K562 (cell line): ENCODE data around the gene PAIP2. TPM values are rescaled to one million over a fixed set of nuclear protein-coding genes. Genes with fewer than 3 reads are reported as not detected.

Source experiments
- CEBPB ChIP-seq: fragments of 450-650 bp; IDR thresholded peaks from 2 replicates; pipeline ENCODE4 v1.6.1; 2016; ENCODE audit warnings: missing genetic modification characterization, missing compliant biosample characterization
- ERF ChIP-seq: fragments of 450-650 bp; formaldehyde crosslinking; IDR thresholded peaks from 2 replicates; pipeline ENCODE4 v1.4.0; 2020; ENCODE audit warnings: mild to moderate bottlenecking, mixed read lengths
- ETV1 ChIP-seq: fragments of 450-650 bp; conservative IDR thresholded peaks from 2 replicates; pipeline ENCODE4 v1.6.1; 2016; ENCODE audit warnings: missing genetic modification characterization, control low read depth, low read depth, missing compliant biosample characterization
- FOXP4 ChIP-seq: sonication (generic); formaldehyde crosslinking; IDR thresholded peaks from 2 replicates; pipeline ENCODE4 v1.8.0; 2022; ENCODE audit warnings: mild to moderate bottlenecking, missing genetic modification reagents, borderline replicate concordance
- GABPB1 ChIP-seq: sonication (generic); formaldehyde crosslinking; IDR thresholded peaks from 2 replicates; pipeline ENCODE4 v1.8.0; 2022; ENCODE audit warnings: mild to moderate bottlenecking, missing genetic modification reagents
- HDAC1 ChIP-seq, 2 experiments: fragments of 450-650 bp; IDR thresholded peaks; 2 replicates each; pipeline ENCODE4 v1.6.1; 2016 to 2017; ENCODE audit warnings: inconsistent platforms in 1 of 2, mild to moderate bottlenecking in 1 of 2, moderate library complexity in 1 of 2
- MIER1 ChIP-seq: fragments of 450-650 bp; IDR thresholded peaks from 2 replicates; pipeline ENCODE4 v1.6.1; 2016; ENCODE audit warnings: antibody characterized with exemption, mild to moderate bottlenecking, low read depth
- MTA3 ChIP-seq: fragments of 450-650 bp; formaldehyde crosslinking; IDR thresholded peaks from 2 replicates; pipeline ENCODE4 v1.6.1; 2017; ENCODE audit warnings: mild to moderate bottlenecking, borderline replicate concordance
- NCOA2 ChIP-seq, 2 experiments: fragments of 450-650 bp; IDR thresholded peaks; 2 replicates each; pipeline ENCODE4 v1.6.1; 2018; ENCODE audit warnings: mild to moderate bottlenecking in 2 of 2, moderate library complexity in 1 of 2; ENCODE audit not compliant: partially characterized antibody in 2 of 2
- NRF1 ChIP-seq, 2 experiments: fragments of 450-650 bp; IDR thresholded peaks in 1 of 2; conservative IDR thresholded peaks in 1 of 2; 2 replicates each; pipeline ENCODE4 v1.6.1; 2014; ENCODE audit warnings: mild to moderate bottlenecking in 2 of 2
- PRDM10 ChIP-seq: fragments of 450-650 bp; IDR thresholded peaks from 2 replicates; pipeline ENCODE4 v1.6.1; 2018; ENCODE audit not compliant: partially characterized antibody
- RFX7 ChIP-seq: fragments of 250-450 bp; sonication (Bioruptor Pico); IDR thresholded peaks from 2 replicates; pipeline ENCODE4 v1.5.1; 2021; ENCODE audit warnings: mild to moderate bottlenecking
- TRIM24 ChIP-seq, 2 experiments: fragments of 450-650 bp; IDR thresholded peaks; 2 replicates each; pipeline ENCODE4 v1.6.1; 2016
- ZNF324 ChIP-seq: fragments of 250-450 bp; sonication (Bioruptor Pico); IDR thresholded peaks from 2 replicates; pipeline ENCODE4 v1.4.0; 2020; ENCODE audit warnings: mild to moderate bottlenecking
- polyA plus RNA-seq, 8 experiments: library from polyadenylated mRNA; depleted of rRNA in 4 of 8; stranded (reverse) in 5 of 8; unstranded in 3 of 8; fragments of >200 nt; fragmentation: Nextera tagmentation in 2 of 8; fragmentation: Illumina TruSeq in 1 of 8; extraction: Ambion mirVana in 2 of 8; extraction: Trizol in 1 of 8; gene quantifications; 2 replicates each; pipeline versions ENCODE4 v1.2.1 to v1.2.3, GENCODE V29; 2011 to 2014; ENCODE audit warnings: inconsistent platforms in 1 of 8, missing spikeins in 1 of 8
- total RNA-seq, 7 experiments: library from RNA; depleted of rRNA in 6 of 7; stranded (reverse); fragments of >200 nt in 6 of 7; fragmentation: Illumina TruSeq in 2 of 7; extraction: Trizol in 2 of 7; gene quantifications; 2 replicates each; pipeline versions ENCODE4 v1.2.1 to v1.2.3, GENCODE V29; 2011 to 2021; ENCODE audit warnings: low replicate concordance in 1 of 7
- TF ChIP-seq, protein P1 (sequence below), 3 experiments: fragments of 200-800 bp in 1 of 3; fragments of 250-450 bp in 1 of 3; fragments of 450-650 bp in 1 of 3; sonication (Bioruptor Pico) in 1 of 3; sonication (Bioruptor generic) in 1 of 3; formaldehyde crosslinking in 1 of 3; IDR thresholded peaks; 2 replicates each; pipeline versions ENCODE4 v1.6.1 to v1.8.0; 2016 to 2022; ENCODE audit warnings: mild to moderate bottlenecking in 2 of 3, missing genetic modification characterization in 2 of 3, missing compliant biosample characterization in 1 of 3, moderate library complexity in 1 of 3

Gene PAIP2
- total and polyA plus RNA-seq, 9 of the 15 experiments (the other 6 are each of a cell fraction or from before 2014, with no cell fraction given), result 78.3 to 187 (median 128) TPM

DNA sequence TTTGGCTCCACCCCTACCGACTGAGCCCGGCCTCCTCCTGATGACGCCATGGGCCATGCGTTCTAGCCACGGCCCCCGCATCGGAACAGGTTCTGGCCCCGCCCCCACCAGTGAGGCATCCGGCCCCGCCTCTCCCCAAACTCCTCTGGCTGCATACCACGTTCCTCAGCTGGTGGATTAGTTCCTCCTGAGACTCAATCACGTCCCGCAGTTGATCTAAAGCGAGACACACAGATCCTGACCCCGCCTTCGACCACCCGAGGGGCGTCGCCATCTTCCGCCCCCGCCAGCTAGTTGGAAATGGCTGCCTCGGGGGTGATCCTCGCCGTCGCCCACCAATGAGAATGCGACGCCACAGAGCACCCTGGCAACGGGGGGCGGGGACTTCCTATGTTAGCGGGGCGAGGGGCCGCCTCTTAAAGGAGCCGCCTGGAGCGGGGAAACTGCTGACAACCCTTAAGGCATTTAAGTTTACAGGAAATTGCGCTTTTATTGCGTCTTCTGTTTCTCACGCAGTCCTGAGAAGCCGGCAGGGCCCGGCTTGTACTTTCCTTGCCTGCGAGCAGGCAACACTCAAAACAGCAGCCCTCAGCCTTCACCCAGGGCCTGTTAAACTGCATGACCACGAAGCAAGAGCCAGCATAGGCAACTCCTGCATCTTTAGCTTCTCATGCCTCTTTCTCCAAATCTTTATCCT is 62.3 kb downstream of the PAIP2 start, which contains the start of gene SPATA24 (continued):
- TF ChIP-seq, protein P1, sequence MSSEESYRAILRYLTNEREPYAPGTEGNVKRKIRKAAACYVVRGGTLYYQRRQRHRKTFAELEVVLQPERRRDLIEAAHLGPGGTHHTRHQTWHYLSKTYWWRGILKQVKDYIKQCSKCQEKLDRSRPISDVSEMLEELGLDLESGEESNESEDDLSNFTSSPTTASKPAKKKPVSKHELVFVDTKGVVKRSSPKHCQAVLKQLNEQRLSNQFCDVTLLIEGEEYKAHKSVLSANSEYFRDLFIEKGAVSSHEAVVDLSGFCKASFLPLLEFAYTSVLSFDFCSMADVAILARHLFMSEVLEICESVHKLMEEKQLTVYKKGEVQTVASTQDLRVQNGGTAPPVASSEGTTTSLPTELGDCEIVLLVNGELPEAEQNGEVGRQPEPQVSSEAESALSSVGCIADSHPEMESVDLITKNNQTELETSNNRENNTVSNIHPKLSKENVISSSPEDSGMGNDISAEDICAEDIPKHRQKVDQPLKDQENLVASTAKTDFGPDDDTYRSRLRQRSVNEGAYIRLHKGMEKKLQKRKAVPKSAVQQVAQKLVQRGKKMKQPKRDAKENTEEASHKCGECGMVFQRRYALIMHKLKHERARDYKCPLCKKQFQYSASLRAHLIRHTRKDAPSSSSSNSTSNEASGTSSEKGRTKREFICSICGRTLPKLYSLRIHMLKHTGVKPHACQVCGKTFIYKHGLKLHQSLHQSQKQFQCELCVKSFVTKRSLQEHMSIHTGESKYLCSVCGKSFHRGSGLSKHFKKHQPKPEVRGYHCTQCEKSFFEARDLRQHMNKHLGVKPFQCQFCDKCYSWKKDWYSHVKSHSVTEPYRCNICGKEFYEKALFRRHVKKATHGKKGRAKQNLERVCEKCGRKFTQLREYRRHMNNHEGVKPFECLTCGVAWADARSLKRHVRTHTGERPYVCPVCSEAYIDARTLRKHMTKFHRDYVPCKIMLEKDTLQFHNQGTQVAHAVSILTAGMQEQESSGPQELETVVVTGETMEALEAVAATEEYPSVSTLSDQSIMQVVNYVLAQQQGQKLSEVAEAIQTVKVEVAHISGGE (CRISPR knock-in tag; IDR thresholded peaks at IDR 0.05), result no peak
- TF ChIP-seq CEBPB (no peak), MTA3 (no peak; the same call in 1 of the 2 replicates), HDAC1 (IDR thresholded peaks at IDR 0.05) (peak in 1 of 2 experiments; percentile 93; a peak in 2 of 4 replicates), ERF (CRISPR knock-in tag) (no peak), RFX7 (CRISPR knock-in tag) (no peak), NCOA2 (IDR thresholded peaks at IDR 0.05; ENCODE audit: partially characterized antibody in 2 of 2) (no peak), ETV1 (peak; percentile 70), NRF1 (conservative IDR thresholded peaks at IDR 0.05 in 1 of 2, IDR thresholded peaks at IDR 0.05 in 1 of 2) (peak; percentile 47 to 57), GABPB1 (CRISPR knock-in tag) (peak; percentile 78), FOXP4 (CRISPR knock-in tag) (no peak), PRDM10 (peak; percentile 95), ZNF324 (CRISPR knock-in tag) (no peak), TRIM24 (IDR thresholded peaks at IDR 0.05) (peak in 1 of 2 experiments; percentile 46; a peak in 1 of 4 replicates), MIER1 (no peak)
